KMS-11 (cell line): ENCODE results near the gene PKIB.

ENCODE experiments used
- H2AFZ ChIP-seq: fragments of 200-600 bp; sonication (generic); 2 replicates; pipeline ENCODE4 v1.6.1; 2016; ENCODE audit warnings: antibody characterized with exemption, mixed run types, low read depth
- H3K27ac ChIP-seq: fragments of 200-600 bp; sonication (generic); 2 replicates; pipeline ENCODE4 v1.6.1; 2016; ENCODE audit warnings: mild to moderate bottlenecking, mixed run types
- H3K27me3 ChIP-seq: fragments of 200-600 bp; sonication (generic); 2 replicates; pipeline ENCODE4 v1.6.1; 2017; ENCODE audit warnings: mild to moderate bottlenecking, low read depth, mixed run types, moderate library complexity; ENCODE audit not compliant: insufficient read depth
- H3K36me3 ChIP-seq: fragments of 200-600 bp; sonication (generic); 2 replicates; pipeline ENCODE4 v1.6.1; 2017; ENCODE audit warnings: mild to moderate bottlenecking, mixed run types; ENCODE audit not compliant: insufficient read depth
- H3K4me1 ChIP-seq: fragments of 200-600 bp; sonication (generic); 2 replicates; pipeline ENCODE4 v1.6.1; 2016; ENCODE audit warnings: mild to moderate bottlenecking, low read depth, mixed run types; ENCODE audit not compliant: poor library complexity, severe bottlenecking
- H3K4me2 ChIP-seq: fragments of 200-600 bp; sonication (generic); 2 replicates; pipeline ENCODE4 v1.7.0; 2016; ENCODE audit warnings: mild to moderate bottlenecking, mixed run types
- H3K4me3 ChIP-seq: fragments of 200-600 bp; sonication (generic); IDR thresholded peaks from 2 replicates; pipeline ENCODE4 v1.6.1; 2017; ENCODE audit warnings: low read depth, low read length, mixed read lengths; ENCODE audit not compliant: insufficient read depth
- H3K79me2 ChIP-seq: fragments of 200-600 bp; sonication (generic); 2 replicates; pipeline ENCODE4 v1.6.1; 2016; ENCODE audit warnings: low read depth, mixed run types; ENCODE audit not compliant: insufficient read depth
- H3K9ac ChIP-seq: fragments of 200-600 bp; sonication (generic); 2 replicates; pipeline ENCODE4 v1.6.1; 2016; ENCODE audit warnings: mild to moderate bottlenecking, mixed run types
- H4K20me1 ChIP-seq: fragments of 200-600 bp; sonication (generic); 2 replicates; pipeline ENCODE4 v1.6.1; 2016; ENCODE audit warnings: mild to moderate bottlenecking, mixed run types; ENCODE audit not compliant: insufficient read depth
- TF ChIP-seq, protein P1 (sequence below): fragments of 200-600 bp; sonication (generic); conservative IDR thresholded peaks from 2 replicates; pipeline ENCODE4 v1.6.1; 2017; ENCODE audit warnings: low read depth, mild to moderate bottlenecking, antibody characterized with exemption, low read length, moderate library complexity, mixed read lengths

The PKIB gene

DNA sequence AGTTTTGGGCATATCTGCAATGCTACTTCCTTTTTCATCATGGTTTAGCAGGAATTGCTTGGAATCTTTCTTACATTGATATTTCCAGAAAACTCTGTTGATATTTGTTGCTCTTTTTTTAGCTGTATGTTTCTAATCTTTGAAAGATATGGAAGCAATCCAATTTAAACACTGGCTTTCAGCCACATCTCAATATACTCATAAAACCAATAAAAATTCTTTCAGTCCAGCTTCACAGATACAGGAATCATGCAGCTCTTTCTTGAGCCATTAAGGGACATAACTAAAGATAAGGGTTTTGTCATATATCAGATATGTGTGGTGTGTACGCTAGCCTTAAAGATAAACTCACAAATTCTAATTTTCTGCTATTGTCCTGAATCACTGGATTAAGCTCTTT, 47.4 kb downstream of the PKIB start:
- H3K4me2 ChIP-seq: no peak overlapping the region

DNA sequence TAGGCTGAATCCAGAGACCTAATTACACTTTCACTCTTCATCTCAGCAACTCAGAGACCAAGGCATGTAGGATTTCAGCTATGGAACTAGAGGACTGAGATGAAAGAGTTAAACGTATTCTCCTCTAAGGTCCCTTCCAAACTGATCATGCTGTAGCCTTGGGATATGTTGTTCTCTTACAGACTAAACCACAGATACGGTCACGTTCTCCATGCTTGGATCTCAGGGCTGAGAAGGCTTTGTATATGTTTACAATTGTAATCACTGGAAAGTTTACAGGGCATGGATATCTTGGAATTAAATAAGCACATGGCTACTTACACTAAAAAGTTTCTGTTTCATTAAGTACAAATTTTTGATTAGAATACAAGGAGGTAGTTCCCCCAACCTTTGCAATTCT, 50.1 kb downstream of the PKIB start:
- no peak overlapping the region for H2AFZ ChIP-seq
- H4K20me1 ChIP-seq: no peaks in the 10 kb centered on the region
- no peak overlapping the region for H3K4me2 ChIP-seq
- H3K4me3 ChIP-seq: no peak overlapping the region
- H3K27ac ChIP-seq: no peak overlapping the region
- H3K4me1 ChIP-seq: no peaks in the 10 kb centered on the region
- no peaks in the 10 kb centered on the region for H3K79me2 ChIP-seq
- no peaks in the 10 kb centered on the region for H3K36me3 ChIP-seq
- no peaks in the 10 kb centered on the region for H3K27me3 ChIP-seq
- no peak overlapping the region for H3K9ac ChIP-seq
- TF ChIP-seq, protein P1, sequence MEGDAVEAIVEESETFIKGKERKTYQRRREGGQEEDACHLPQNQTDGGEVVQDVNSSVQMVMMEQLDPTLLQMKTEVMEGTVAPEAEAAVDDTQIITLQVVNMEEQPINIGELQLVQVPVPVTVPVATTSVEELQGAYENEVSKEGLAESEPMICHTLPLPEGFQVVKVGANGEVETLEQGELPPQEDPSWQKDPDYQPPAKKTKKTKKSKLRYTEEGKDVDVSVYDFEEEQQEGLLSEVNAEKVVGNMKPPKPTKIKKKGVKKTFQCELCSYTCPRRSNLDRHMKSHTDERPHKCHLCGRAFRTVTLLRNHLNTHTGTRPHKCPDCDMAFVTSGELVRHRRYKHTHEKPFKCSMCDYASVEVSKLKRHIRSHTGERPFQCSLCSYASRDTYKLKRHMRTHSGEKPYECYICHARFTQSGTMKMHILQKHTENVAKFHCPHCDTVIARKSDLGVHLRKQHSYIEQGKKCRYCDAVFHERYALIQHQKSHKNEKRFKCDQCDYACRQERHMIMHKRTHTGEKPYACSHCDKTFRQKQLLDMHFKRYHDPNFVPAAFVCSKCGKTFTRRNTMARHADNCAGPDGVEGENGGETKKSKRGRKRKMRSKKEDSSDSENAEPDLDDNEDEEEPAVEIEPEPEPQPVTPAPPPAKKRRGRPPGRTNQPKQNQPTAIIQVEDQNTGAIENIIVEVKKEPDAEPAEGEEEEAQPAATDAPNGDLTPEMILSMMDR: no peak

More for the DNA sequence above, 47.4 kb downstream of the PKIB start:
- no peaks in the 10 kb centered on the region for H3K27me3 ChIP-seq
- no peaks in the 10 kb centered on the region for H3K36me3 ChIP-seq
- H2AFZ ChIP-seq: no peak overlapping the region
- H3K27ac ChIP-seq: no peak overlapping the region
- no peaks in the 10 kb centered on the region for H3K4me1 ChIP-seq
- H3K9ac ChIP-seq: no peak overlapping the region
- TF ChIP-seq, protein P1: no peak
- no peaks in the 10 kb centered on the region for H3K79me2 ChIP-seq
- H3K4me3 ChIP-seq: no peak overlapping the region
- H4K20me1 ChIP-seq: no peaks in the 10 kb centered on the region

DNA sequence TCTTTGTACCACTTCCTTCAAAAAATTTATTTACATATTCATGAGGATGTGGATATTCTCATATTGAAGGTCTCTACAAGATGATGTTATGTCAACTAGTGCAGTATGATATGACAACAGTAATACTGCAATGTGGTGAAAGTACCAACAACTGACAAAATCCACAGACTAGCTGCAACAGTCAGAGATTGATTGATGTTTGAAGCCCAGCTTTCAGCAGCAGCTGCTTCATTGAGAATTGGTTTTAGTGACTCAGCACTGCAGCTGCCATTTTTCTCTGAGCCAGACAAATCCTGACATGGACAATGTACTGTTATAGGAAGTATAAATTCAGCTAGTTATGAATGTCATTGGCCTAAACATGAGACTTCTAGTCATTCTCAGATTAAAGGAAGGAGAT, 53.8 kb downstream of the PKIB start:
- Histone ChIP-seq H3K9ac (no peak overlapping the region), H3K79me2 (no peaks in the 10 kb centered on the region), H2AFZ (no peak overlapping the region), H3K27ac (no peak overlapping the region), H3K36me3 (no peaks in the 10 kb centered on the region), H3K4me2 (no peak overlapping the region), H3K4me1 (no peaks in the 10 kb centered on the region), H4K20me1 (no peaks in the 10 kb centered on the region), H3K4me3 (no peak overlapping the region), H3K27me3 (no peaks in the 10 kb centered on the region)
- TF ChIP-seq, protein P1: no peak

DNA sequence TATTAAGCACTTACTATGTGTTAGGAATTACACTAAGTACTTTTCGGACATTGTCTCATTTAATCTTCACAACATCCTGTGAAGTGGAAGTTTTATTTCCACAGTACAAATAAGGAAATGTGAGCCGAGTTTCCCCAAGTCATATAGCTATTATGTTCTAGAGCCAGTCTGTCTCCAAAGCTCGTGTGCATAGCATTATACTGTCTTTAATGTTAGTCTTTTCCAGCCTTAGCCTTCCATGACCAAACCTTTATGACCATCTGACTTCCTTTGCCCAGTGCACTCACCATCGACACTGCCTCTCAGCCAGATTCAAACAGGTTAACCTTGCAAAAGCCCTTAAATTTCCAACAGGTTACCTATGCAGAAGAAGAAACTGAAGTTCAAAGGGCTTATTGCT, 55.7 kb downstream of the PKIB start:
- Histone ChIP-seq H3K9ac (no peak overlapping the region), H3K4me2 (no peak overlapping the region), H3K36me3 (no peaks in the 10 kb centered on the region), H3K79me2 (no peaks in the 10 kb centered on the region), H3K4me1 (no peaks in the 10 kb centered on the region), H3K27ac (no peak overlapping the region), H3K4me3 (no peak overlapping the region), H2AFZ (no peak overlapping the region), H3K27me3 (no peaks in the 10 kb centered on the region), H4K20me1 (no peaks in the 10 kb centered on the region)
- TF ChIP-seq, protein P1: no peak
